Tibial artery (tissue), 4 donors: ENCODE measurements around the gene DEFB115.
"Not testable (repeated sequence)": the region's sequence is repeated elsewhere in the genome, so short reads cannot be mapped to it uniquely, and the experiment has no call there.

Experiments
- DNase-seq, 2 donors: peaks; one replicate each; pipeline ENCODE4 v3.0.0-alpha.2; 2019
- H3K27ac ChIP-seq, 2 donors: fragments of 200-600 bp; sonication (generic) in 1 of 2; 1 replicate in 1 of 2; 2 replicates in 1 of 2; pipeline ENCODE4 v1.5.1; 2018 to 2019; ENCODE audit warnings: mild to moderate bottlenecking in 1 of 2
- H3K27me3 ChIP-seq, 2 donors: fragments of 200-600 bp; sonication (generic) in 1 of 2; one replicate each; pipeline versions ENCODE4 v1.5.1 to v1.6.0; 2016 to 2019
- H3K36me3 ChIP-seq, 3 donors: fragments of 200-600 bp; sonication (generic) in 2 of 3; one replicate each; pipeline ENCODE4 v1.5.1; 2016 to 2019; ENCODE audit warnings: mild to moderate bottlenecking in 2 of 3
- H3K4me1 ChIP-seq, 4 donors: fragments of 200-600 bp; sonication (generic) in 2 of 4; 1 replicate in 3 of 4; 2 replicates in 1 of 4; pipeline ENCODE4 v1.5.1; 2016 to 2019
- H3K4me3 ChIP-seq, 2 donors: fragments of 200-600 bp; sonication (generic) in 1 of 2; 1 replicate in 1 of 2; 2 replicates in 1 of 2; pipeline ENCODE4 v1.5.1; 2018 to 2019; ENCODE audit warnings: mild to moderate bottlenecking in 2 of 2
- H3K9me3 ChIP-seq, 3 donors: fragments of 200-600 bp; sonication (generic) in 1 of 3; one replicate each; pipeline ENCODE4 v1.5.1; 2016 to 2019
- CTCF ChIP-seq, 2 experiments: fragments of 200-600 bp in 1 of 2; fragments of 450-650 bp in 1 of 2; IDR thresholded peaks; one replicate each; pipeline ENCODE4 v1.5.1; 2017 to 2019; ENCODE audit warnings: antibody characterized with exemption in 2 of 2, mild to moderate bottlenecking in 1 of 2, moderate library complexity in 1 of 2
- intact Hi-C: fragments of 100-400 bp; cut with DNase I; formaldehyde crosslinking; loops from one replicate; pipeline ENCODE4 v1.15.0; 2023; ENCODE audit warnings: low total_unique reads

The DEFB115 gene

GRCh38 chr20:31260326-31260932, 3.0 kb downstream of the DEFB115 start:
- Histone ChIP-seq H3K9me3 (no peaks in the 10 kb centered on the region), H3K27ac (no peak overlapping the region), H3K36me3 (no peaks in the 10 kb centered on the region), H3K4me3 (no peak overlapping the region), H3K27me3 (no peaks in the 10 kb centered on the region), H3K4me1 (no peaks in the 10 kb centered on the region)
- no peak for TF ChIP-seq CTCF (IDR thresholded peaks at IDR 0.05)
- intact Hi-C loops, result no loop called here
- DNase-seq, result no peak

- intact Hi-C loops, result no loop called here
- H3K4me1 ChIP-seq, result no peaks in the 10 kb centered on the region
- no peak for DNase-seq
- H3K4me3 ChIP-seq, result no peak overlapping the region
- H3K9me3 ChIP-seq, result peaks cover 5 to 49% (median 39%) of the 10 kb centered on the region in 3 donors
- H3K27ac ChIP-seq, result no peak overlapping the region
- H3K36me3 ChIP-seq, result no peaks in the 10 kb centered on the region
- no peak for TF ChIP-seq CTCF (IDR thresholded peaks at IDR 0.05)
- H3K27me3 ChIP-seq, result no peaks in the 10 kb centered on the region
These were observed 17.0 kb downstream of the DEFB115 start for GRCh38 chr20:31274441-31274840.

- intact Hi-C loops, result no loop called here
- H3K36me3 ChIP-seq, result no peaks in the 10 kb centered on the region
- H3K27me3 ChIP-seq, result no peaks in the 10 kb centered on the region
- TF ChIP-seq CTCF (IDR thresholded peaks at IDR 0.05), result no peak
- H3K4me3 ChIP-seq, result no peak overlapping the region
- no peaks in the 10 kb centered on the region for H3K4me1 ChIP-seq
- DNase-seq, result no peak
- H3K27ac ChIP-seq, result no peak overlapping the region
- peaks cover 0 to 17% (median 16%) of the 10 kb centered on the region in 3 donors for H3K9me3 ChIP-seq
These were observed 20.7 kb downstream of the DEFB115 start for GRCh38 chr20:31278178-31278577.

DNA sequence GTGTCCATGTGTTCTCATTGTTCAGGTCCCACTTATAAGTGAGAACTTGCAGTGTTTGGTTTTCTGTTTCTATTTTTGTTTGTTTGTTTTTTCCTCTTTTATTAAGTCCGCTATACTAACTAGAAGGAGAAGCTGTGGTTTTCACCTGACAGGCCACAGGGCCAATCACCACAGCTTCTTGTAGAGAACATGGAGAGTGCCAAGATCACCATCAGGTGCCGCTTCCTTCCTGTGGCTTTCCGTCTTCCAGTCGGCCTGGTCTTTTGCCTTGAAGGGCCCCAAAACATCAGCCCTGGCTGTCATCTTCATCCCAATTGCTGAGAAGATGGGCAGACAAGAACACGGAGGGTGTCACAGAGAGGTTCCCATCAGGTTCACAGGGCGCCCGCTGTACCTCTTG, 27.5 kb downstream of the DEFB115 start:
- H3K27ac ChIP-seq, DNase-seq, H3K27me3 ChIP-seq, H3K4me3 ChIP-seq, H3K9me3 ChIP-seq, H3K36me3 ChIP-seq, H3K4me1 ChIP-seq, intact Hi-C loops: not testable (repeated sequence)

GRCh38 chr20:31308535-31309162, 51.2 kb downstream of the DEFB115 start, which contains the start of gene DEFB116:
TSS of gene DEFB116 (minus strand) at chr20:31308585. CDS start at chr20:31308585, 0 bp downstream.
- Histone ChIP-seq H3K4me3 (no peak within 1 kb of the TSS), H3K27ac (no peak within 1 kb of the TSS), H3K9me3 (no peaks in the 10 kb centered on the region), H3K27me3 (no peaks in the 10 kb centered on the region), H3K4me1 (no peaks in the 10 kb centered on the region), H3K36me3 (no peaks in the 10 kb centered on the region)
- TF ChIP-seq CTCF (IDR thresholded peaks at IDR 0.05), result no peak
- intact Hi-C loops, result no loop called here
- DNase-seq, result no peak
